Thymus (tissue), 11 donors: ENCODE results near the gene SORBS1. TPM values are rescaled to one million over a fixed set of nuclear protein-coding genes. Genes with fewer than 3 reads are reported as not detected.
A peak's percentile ranks its signal among the peaks of the same experiment; 100 is the strongest.

Source experiments
- DNase-seq, 9 donors: peaks; one replicate each; pipeline ENCODE4 v3.0.0-alpha.2; 2013; ENCODE audit warnings: low spot score in 9 of 9, low read depth in 6 of 9, missing footprints in 1 of 9
- H3K27ac ChIP-seq, 2 donors: one replicate each; pipeline ENCODE4 v1.5.1; 2013; ENCODE audit warnings: control low read depth in 1 of 2, low read depth in 1 of 2, low read length in 1 of 2, mild to moderate bottlenecking in 1 of 2, moderate library complexity in 1 of 2
- H3K27me3 ChIP-seq, 2 donors: one replicate each; pipeline ENCODE4 v1.5.1; 2013; ENCODE audit warnings: low read length in 1 of 2; ENCODE audit not compliant: control insufficient read depth in 2 of 2, insufficient read depth in 1 of 2
- H3K36me3 ChIP-seq, 2 donors: one replicate each; pipeline ENCODE4 v1.5.1; 2013; ENCODE audit warnings: low read length in 1 of 2, mild to moderate bottlenecking in 1 of 2, moderate library complexity in 1 of 2; ENCODE audit not compliant: control insufficient read depth in 2 of 2, insufficient read depth in 2 of 2
- H3K4me1 ChIP-seq, 2 donors: one replicate each; pipeline ENCODE4 v1.5.1; 2013; ENCODE audit warnings: low read length in 2 of 2; ENCODE audit not compliant: control insufficient read depth in 2 of 2, insufficient read depth in 2 of 2
- H3K4me3 ChIP-seq, 2 donors: one replicate each; pipeline ENCODE4 v1.5.1; 2013; ENCODE audit warnings: low read length in 2 of 2, control low read depth in 1 of 2, mild to moderate bottlenecking in 1 of 2
- H3K9me3 ChIP-seq, 2 donors: one replicate each; pipeline ENCODE4 v1.5.1; 2013; ENCODE audit warnings: low read length in 1 of 2, mild to moderate bottlenecking in 1 of 2; ENCODE audit not compliant: control insufficient read depth in 2 of 2, insufficient read depth in 1 of 2
- WGBS: extraction: QIAGEN DNeasy Blood & Tissue Kit; methylation state at CpG from one replicate; pipeline ENCODE4 v1.1.7; 2013; 5-methylcytosine and 5-hydroxymethylcytosine counted together
- polyA plus RNA-seq: library from polyadenylated mRNA; stranded (reverse); fragments of 200-250 nt; gene quantifications from one replicate; pipeline ENCODE4 v1.2.3, GENCODE V29; 2013
- total RNA-seq: library from RNA; stranded (reverse); fragments of 120-200 nt; gene quantifications from one replicate; pipeline ENCODE4 v1.2.4, GENCODE V29; 2013
- donor health status: healthy.

The SORBS1 gene
- total and polyA plus RNA-seq, 2 donors = 1.9 to 25.3 TPM

- DNase-seq = peak in 4 of 9 donors; percentile 3 to 33 (median 14)
- H3K36me3 ChIP-seq = no peaks in the 10 kb centered on the region
- WGBS = 55% methylated on average over 4 of the region's 4 CpGs
- no peak overlapping the region for H3K27ac ChIP-seq
- no peak overlapping the region for H3K4me3 ChIP-seq
- H3K9me3 ChIP-seq = no peaks in the 10 kb centered on the region
- H3K27me3 ChIP-seq = no peaks in the 10 kb centered on the region
- H3K4me1 ChIP-seq = no peaks in the 10 kb centered on the region
Measured at GRCh38 chr10:95391581-95392216, 169.5 kb downstream of the SORBS1 start.

DNA sequence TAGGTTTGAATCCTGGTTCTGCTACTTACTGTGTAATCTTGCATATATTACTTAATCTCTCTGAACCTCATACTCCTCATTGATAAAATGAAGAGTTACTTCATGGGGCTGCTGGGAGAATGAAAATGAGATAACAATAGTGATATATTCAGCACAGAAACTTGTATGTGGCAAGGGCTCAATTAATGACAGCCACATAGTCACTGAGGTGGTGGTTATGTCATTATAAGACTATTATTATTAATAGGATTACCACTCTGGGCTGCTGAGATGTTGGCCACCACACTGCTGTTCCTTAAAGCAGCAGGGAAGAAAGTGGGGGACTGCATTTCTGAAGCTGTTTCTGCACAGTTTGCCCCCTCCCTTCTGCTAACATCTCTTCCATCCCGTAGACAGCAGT is 170.0 kb downstream of the SORBS1 start:
- Histone ChIP-seq H3K4me3 (no peak overlapping the region), H3K4me1 (no peaks in the 10 kb centered on the region), H3K27me3 (no peaks in the 10 kb centered on the region), H3K27ac (no peak overlapping the region), H3K36me3 (no peaks in the 10 kb centered on the region), H3K9me3 (no peaks in the 10 kb centered on the region)
- no peak for DNase-seq
- WGBS = 84% methylated on average over 1 of the region's 1 CpG

- no peaks in the 10 kb centered on the region for H3K36me3 ChIP-seq
- whole genome bisulfite sequencing = 97% methylated on average over 4 of the region's 4 CpGs
- no peak overlapping the region for H3K4me3 ChIP-seq
- no peak for DNase-seq
- H3K27ac ChIP-seq = no peak overlapping the region
- H3K4me1 ChIP-seq = no peaks in the 10 kb centered on the region
- no peaks in the 10 kb centered on the region for H3K27me3 ChIP-seq
- H3K9me3 ChIP-seq = no peaks in the 10 kb centered on the region
Measured at GRCh38 chr10:95389982-95390381, 171.2 kb downstream of the SORBS1 start.

DNA sequence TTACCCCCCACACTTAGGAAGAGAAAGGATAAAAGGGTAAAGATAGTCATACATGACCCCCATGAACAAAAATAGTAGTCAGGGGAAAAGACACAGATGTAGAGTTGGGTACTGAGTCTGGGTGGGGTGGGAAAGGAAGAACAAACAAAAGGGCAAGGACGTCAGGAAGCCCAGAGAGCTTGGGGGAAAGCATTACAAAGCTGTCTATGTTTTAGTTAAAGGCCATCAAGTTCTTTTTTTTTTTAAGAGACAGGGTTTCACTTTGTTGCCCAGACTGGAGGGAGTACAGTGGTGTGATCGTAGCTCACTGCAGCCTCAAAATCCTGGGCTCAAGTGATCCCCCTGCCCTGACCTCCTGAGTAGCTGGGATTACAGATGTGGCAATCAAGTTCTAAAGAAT is 172.0 kb downstream of the SORBS1 start:
- WGBS = 82% methylated on average over 2 of the region's 2 CpGs
- no peak overlapping the region for H3K27ac ChIP-seq
- no peak overlapping the region for H3K4me3 ChIP-seq
- no peaks in the 10 kb centered on the region for H3K9me3 ChIP-seq
- no peaks in the 10 kb centered on the region for H3K4me1 ChIP-seq
- H3K27me3 ChIP-seq = no peaks in the 10 kb centered on the region
- DNase-seq = no peak
- no peaks in the 10 kb centered on the region for H3K36me3 ChIP-seq

DNA sequence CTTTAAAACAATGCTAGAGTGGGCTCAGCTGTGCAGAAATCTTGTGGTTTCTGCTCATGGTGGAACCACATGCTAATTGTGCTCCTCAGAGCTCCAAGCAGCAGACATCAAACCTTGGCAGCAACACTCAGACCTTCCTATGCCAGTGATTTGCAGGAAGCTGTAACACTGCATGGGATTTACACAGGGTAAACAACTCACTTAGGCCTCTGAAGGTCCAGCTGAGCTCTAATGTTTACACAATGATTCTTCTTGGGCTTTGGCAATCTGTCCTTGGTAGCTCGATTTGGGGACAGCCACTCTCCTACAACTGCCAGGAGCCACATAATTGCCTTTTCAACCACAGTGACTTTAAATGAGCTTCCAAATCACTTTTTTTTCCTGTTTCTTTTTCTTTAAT is 172.6 kb downstream of the SORBS1 start:
- no peaks in the 10 kb centered on the region for H3K9me3 ChIP-seq
- H3K36me3 ChIP-seq = no peaks in the 10 kb centered on the region
- no peak for DNase-seq
- H3K4me3 ChIP-seq = no peak overlapping the region
- H3K27me3 ChIP-seq = no peaks in the 10 kb centered on the region
- 82% methylated on average over 1 of the region's 1 CpG for WGBS
- H3K4me1 ChIP-seq = no peaks in the 10 kb centered on the region
- no peak overlapping the region for H3K27ac ChIP-seq

DNA sequence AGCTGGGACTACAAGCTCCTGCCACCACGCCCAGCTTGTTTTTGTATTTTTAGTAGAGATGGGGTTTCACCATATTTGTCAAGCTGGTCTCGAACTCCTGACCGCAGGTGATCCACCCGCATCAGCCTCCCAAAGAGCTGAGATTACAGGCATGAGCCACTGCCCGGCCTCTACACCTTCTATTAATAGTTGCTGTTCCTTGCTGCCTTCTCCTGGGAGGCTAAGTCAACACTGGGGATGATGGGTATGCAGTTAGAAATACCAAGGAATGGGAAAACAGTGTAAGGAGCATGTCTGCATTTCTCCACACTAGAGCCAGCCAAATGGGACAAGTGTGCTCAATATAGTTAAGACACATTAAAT is 173.1 kb downstream of the SORBS1 start:
- 86% methylated on average over 5 of the region's 5 CpGs for WGBS

GRCh38 chr10:95384011-95384704 is 177.0 kb downstream of the SORBS1 start:
- no peak overlapping the region for H3K4me3 ChIP-seq
- H3K27ac ChIP-seq = no peak overlapping the region
- H3K27me3 ChIP-seq = no peaks in the 10 kb centered on the region
- no peaks in the 10 kb centered on the region for H3K9me3 ChIP-seq
- no peak for DNase-seq
- no peaks in the 10 kb centered on the region for H3K36me3 ChIP-seq
- no peaks in the 10 kb centered on the region for H3K4me1 ChIP-seq
- 95% methylated on average over 12 of the region's 12 CpGs for WGBS

More for the DNA sequence above, 173.1 kb downstream of the SORBS1 start:
- Histone ChIP-seq H3K36me3 (no peaks in the 10 kb centered on the region), H3K4me1 (no peaks in the 10 kb centered on the region), H3K27me3 (no peaks in the 10 kb centered on the region), H3K4me3 (no peak overlapping the region), H3K27ac (no peak overlapping the region), H3K9me3 (no peaks in the 10 kb centered on the region)
- no peak for DNase-seq

- no peak overlapping the region for H3K4me3 ChIP-seq
- H3K4me1 ChIP-seq = no peaks in the 10 kb centered on the region
- H3K36me3 ChIP-seq = no peaks in the 10 kb centered on the region
- DNase-seq = no peak
- no peaks in the 10 kb centered on the region for H3K9me3 ChIP-seq
- no peak overlapping the region for H3K27ac ChIP-seq
- no peaks in the 10 kb centered on the region for H3K27me3 ChIP-seq
- WGBS = 89% methylated on average over 2 of the region's 2 CpGs
Measured at GRCh38 chr10:95382596-95382995, 178.6 kb downstream of the SORBS1 start.

DNA sequence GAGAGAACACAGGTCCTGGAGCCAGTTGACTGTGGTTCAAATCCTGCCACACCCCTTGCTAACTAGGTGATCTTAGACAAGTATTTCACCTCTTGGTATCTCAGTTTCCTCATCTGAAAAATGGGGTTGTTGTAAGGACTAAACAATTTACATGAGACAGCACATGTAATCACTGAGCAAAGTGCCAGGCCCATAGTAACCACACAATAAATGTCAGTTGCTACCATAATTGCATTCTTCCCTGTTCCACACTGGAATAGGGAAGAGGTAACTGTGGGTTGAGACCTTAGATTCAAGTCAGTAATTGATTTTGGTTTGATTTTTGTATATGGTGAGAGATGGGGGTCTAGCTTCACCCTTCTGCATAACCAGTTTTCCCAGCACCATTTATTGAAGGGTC is 179.0 kb downstream of the SORBS1 start:
- H3K4me3 ChIP-seq = no peak overlapping the region
- no peaks in the 10 kb centered on the region for H3K9me3 ChIP-seq
- no peaks in the 10 kb centered on the region for H3K36me3 ChIP-seq
- H3K27ac ChIP-seq = no peak overlapping the region
- no peaks in the 10 kb centered on the region for H3K4me1 ChIP-seq
- DNase-seq = no peak
- H3K27me3 ChIP-seq = no peaks in the 10 kb centered on the region
